ENCODE results near the gene LIG1. TPM values are rescaled to one million over a fixed set of nuclear protein-coding genes. Genes with fewer than 3 reads are reported as not detected.

LIG1 gene
- total RNA-seq, 1 donor from 2014 or later = 19.2 TPM

DNA sequence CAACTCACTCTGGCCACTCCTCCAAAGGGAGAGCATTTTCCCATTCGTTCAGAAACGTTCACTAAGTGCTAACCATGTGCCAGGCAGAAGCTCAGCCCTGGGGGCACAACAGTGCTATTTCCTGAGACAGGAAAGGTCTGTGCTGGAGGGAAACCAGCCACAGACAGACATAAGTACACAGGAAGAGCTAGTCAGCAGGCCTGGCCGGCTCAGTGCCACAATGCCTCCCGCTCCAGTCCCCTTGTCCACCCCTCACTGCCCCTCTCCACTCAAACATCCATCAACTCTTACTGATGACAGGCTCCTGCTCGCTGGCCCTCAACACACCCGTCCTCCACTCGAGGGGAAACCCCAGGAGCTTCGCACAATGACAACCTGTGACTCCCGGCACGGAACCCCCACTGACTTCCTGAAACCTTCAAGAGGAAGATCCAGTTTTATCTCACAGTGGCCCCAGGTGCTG lies 48.2 kb downstream of the LIG1 start:
- Histone ChIP-seq H2AFZ (ENCODE audit: low read depth, low read length) (no peak overlapping the region), H3K36me3 (ENCODE audit: insufficient read depth, low read length) (peaks cover 6% of the 10 kb centered on the region), H3K9me3 (ENCODE audit: insufficient read depth, low read depth, low read length) (no peaks in the 10 kb centered on the region), H3K27ac (ENCODE audit: low read depth, low read length) (no peak overlapping the region), H3K4me2 (ENCODE audit: low read length) (no peak overlapping the region), H3K4me1 (ENCODE audit: insufficient read depth, low read length) (peaks cover 19% of the 10 kb centered on the region), H3K4me3 (ENCODE audit: insufficient read depth, low read depth, low read length) (no peak overlapping the region), H3K79me2 (ENCODE audit: insufficient read depth, low read length) (no peaks in the 10 kb centered on the region), H3K9ac (ENCODE audit: low read length) (no peak overlapping the region), H4K20me1 (ENCODE audit: insufficient read depth, low read length) (no peaks in the 10 kb centered on the region), H3K27me3 (ENCODE audit: insufficient read depth, low read length) (no peaks in the 10 kb centered on the region)
- Mint-ChIP-seq H3K4me3 (ENCODE audit: unreplicated experiment) (no peak overlapping the region), H3K27me3 (ENCODE audit: low read depth, unreplicated experiment) (peaks cover 2% of the 10 kb centered on the region), H3K9me3 (ENCODE audit: unreplicated experiment) (peaks cover 6% of the 10 kb centered on the region), H3K36me3 (ENCODE audit: low read depth, unreplicated experiment) (peaks cover 24% of the 10 kb centered on the region), H3K27ac (ENCODE audit: unreplicated experiment) (no peak overlapping the region), H3K4me1 (ENCODE audit: low read depth, unreplicated experiment) (peaks cover 16% of the 10 kb centered on the region)
- FAIRE-seq (no peak), DNase-seq (ENCODE audit: low read depth) (no peak)
- TF ChIP-seq, protein P1, sequence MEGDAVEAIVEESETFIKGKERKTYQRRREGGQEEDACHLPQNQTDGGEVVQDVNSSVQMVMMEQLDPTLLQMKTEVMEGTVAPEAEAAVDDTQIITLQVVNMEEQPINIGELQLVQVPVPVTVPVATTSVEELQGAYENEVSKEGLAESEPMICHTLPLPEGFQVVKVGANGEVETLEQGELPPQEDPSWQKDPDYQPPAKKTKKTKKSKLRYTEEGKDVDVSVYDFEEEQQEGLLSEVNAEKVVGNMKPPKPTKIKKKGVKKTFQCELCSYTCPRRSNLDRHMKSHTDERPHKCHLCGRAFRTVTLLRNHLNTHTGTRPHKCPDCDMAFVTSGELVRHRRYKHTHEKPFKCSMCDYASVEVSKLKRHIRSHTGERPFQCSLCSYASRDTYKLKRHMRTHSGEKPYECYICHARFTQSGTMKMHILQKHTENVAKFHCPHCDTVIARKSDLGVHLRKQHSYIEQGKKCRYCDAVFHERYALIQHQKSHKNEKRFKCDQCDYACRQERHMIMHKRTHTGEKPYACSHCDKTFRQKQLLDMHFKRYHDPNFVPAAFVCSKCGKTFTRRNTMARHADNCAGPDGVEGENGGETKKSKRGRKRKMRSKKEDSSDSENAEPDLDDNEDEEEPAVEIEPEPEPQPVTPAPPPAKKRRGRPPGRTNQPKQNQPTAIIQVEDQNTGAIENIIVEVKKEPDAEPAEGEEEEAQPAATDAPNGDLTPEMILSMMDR (IDR thresholded peaks at IDR 0.05; ENCODE audit: insufficient read depth, low read depth, low read length) = no peak
- no peak for TF ChIP-seq EZH2 (IDR thresholded peaks at IDR 0.05; ENCODE audit: insufficient read depth, low read length)

DNA sequence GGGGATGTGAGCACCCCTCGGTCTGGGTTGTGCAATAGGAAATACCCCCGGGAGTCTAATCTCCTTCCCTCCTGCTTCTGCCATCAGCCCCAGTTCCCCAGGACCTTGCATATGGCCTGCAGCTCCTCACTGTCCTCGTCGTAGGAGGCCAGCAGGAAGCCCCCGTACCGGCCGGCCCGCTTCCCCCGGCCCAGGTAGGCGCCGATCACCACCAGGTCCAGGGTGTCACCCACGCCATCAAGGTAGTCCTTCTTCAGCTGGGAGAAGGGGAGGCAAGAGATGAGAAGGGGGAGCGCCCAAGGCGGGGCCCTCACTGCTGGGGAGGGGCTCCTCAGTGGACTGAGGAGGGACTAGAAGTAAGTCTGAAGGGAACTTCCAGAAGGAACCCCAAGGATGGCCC lies 49.1 kb downstream of the LIG1 start:
- H3K4me3 ChIP-seq (ENCODE audit: insufficient read depth, low read depth, low read length) = no peak overlapping the region
- no peak overlapping the region for H3K4me3 Mint-ChIP-seq (ENCODE audit: unreplicated experiment)
- H3K9me3 Mint-ChIP-seq (ENCODE audit: unreplicated experiment) = peaks cover 6% of the 10 kb centered on the region
- no peak for TF ChIP-seq EZH2 (IDR thresholded peaks at IDR 0.05; ENCODE audit: insufficient read depth, low read length)
- TF ChIP-seq, protein P1 (IDR thresholded peaks at IDR 0.05; ENCODE audit: insufficient read depth, low read depth, low read length) = no peak
- peaks cover 19% of the 10 kb centered on the region for H3K4me1 ChIP-seq (ENCODE audit: insufficient read depth, low read length)
- no peak overlapping the region for H3K27ac Mint-ChIP-seq (ENCODE audit: unreplicated experiment)
- no peak overlapping the region for H3K9ac ChIP-seq (ENCODE audit: low read length)
- H3K27ac ChIP-seq (ENCODE audit: low read depth, low read length) = no peak overlapping the region
- no peaks in the 10 kb centered on the region for H3K27me3 ChIP-seq (ENCODE audit: insufficient read depth, low read length)
- peaks cover 21% of the 10 kb centered on the region for H3K36me3 Mint-ChIP-seq (ENCODE audit: low read depth, unreplicated experiment)
- no peaks in the 10 kb centered on the region for H3K79me2 ChIP-seq (ENCODE audit: insufficient read depth, low read length)
- FAIRE-seq = no peak
- H3K36me3 ChIP-seq (ENCODE audit: insufficient read depth, low read length) = peaks cover 3% of the 10 kb centered on the region
- no peak for DNase-seq (ENCODE audit: low read depth)
- no peaks in the 10 kb centered on the region for H3K9me3 ChIP-seq (ENCODE audit: insufficient read depth, low read depth, low read length)
- H3K4me1 Mint-ChIP-seq (ENCODE audit: low read depth, unreplicated experiment) = peaks cover 16% of the 10 kb centered on the region
- no peak overlapping the region for H2AFZ ChIP-seq (ENCODE audit: low read depth, low read length)
- H3K27me3 Mint-ChIP-seq (ENCODE audit: low read depth, unreplicated experiment) = peaks cover 2% of the 10 kb centered on the region
- H3K4me2 ChIP-seq (ENCODE audit: low read length) = no peak overlapping the region
- no peaks in the 10 kb centered on the region for H4K20me1 ChIP-seq (ENCODE audit: insufficient read depth, low read length)

DNA sequence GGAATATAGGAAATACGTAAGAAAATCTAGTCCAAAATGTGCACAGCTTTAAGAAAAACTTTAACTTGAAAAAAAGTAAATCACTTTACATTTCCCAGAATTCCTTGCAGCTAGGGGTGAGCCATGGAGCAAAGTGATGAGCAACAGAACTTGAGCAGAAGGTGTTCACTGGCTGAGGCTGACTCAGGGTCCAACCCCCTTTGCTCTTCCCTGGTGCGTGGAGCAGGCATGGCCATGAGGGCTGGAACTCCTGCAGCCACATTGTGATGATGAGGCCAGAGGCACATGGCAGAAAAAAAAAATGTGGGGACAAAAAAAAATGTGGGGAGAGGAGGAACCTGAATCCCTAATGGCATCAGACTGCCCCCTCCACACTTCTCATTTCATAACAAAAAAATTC lies 49.6 kb downstream of the LIG1 start:
- no peaks in the 10 kb centered on the region for H3K9me3 ChIP-seq (ENCODE audit: insufficient read depth, low read depth, low read length)
- H3K27me3 ChIP-seq (ENCODE audit: insufficient read depth, low read length) = no peaks in the 10 kb centered on the region
- no peaks in the 10 kb centered on the region for H4K20me1 ChIP-seq (ENCODE audit: insufficient read depth, low read length)
- H3K4me1 ChIP-seq (ENCODE audit: insufficient read depth, low read length) = peaks cover 16% of the 10 kb centered on the region
- no peak overlapping the region for H3K27ac Mint-ChIP-seq (ENCODE audit: unreplicated experiment)
- peaks cover 21% of the 10 kb centered on the region for H3K36me3 Mint-ChIP-seq (ENCODE audit: low read depth, unreplicated experiment)
- peaks cover 2% of the 10 kb centered on the region for H3K27me3 Mint-ChIP-seq (ENCODE audit: low read depth, unreplicated experiment)
- H3K4me2 ChIP-seq (ENCODE audit: low read length) = no peak overlapping the region
- H3K79me2 ChIP-seq (ENCODE audit: insufficient read depth, low read length) = no peaks in the 10 kb centered on the region
- H3K9me3 Mint-ChIP-seq (ENCODE audit: unreplicated experiment) = peaks cover 6% of the 10 kb centered on the region
- DNase-seq (ENCODE audit: low read depth) = no peak
- H3K4me3 ChIP-seq (ENCODE audit: insufficient read depth, low read depth, low read length) = no peak overlapping the region
- H3K27ac ChIP-seq (ENCODE audit: low read depth, low read length) = no peak overlapping the region
- peaks cover 3% of the 10 kb centered on the region for H3K36me3 ChIP-seq (ENCODE audit: insufficient read depth, low read length)
- peaks cover 16% of the 10 kb centered on the region for H3K4me1 Mint-ChIP-seq (ENCODE audit: low read depth, unreplicated experiment)
- no peak for FAIRE-seq
- H2AFZ ChIP-seq (ENCODE audit: low read depth, low read length) = no peak overlapping the region
- H3K9ac ChIP-seq (ENCODE audit: low read length) = no peak overlapping the region
- H3K4me3 Mint-ChIP-seq (ENCODE audit: unreplicated experiment) = no peak overlapping the region
- TF ChIP-seq EZH2 (IDR thresholded peaks at IDR 0.05; ENCODE audit: insufficient read depth, low read length) = no peak
- TF ChIP-seq, protein P1 (IDR thresholded peaks at IDR 0.05; ENCODE audit: insufficient read depth, low read depth, low read length) = no peak
